Bronchus fibroblast of lung (primary cell): ENCODE measurements around the gene ZCCHC18. TPM values are rescaled to one million over a fixed set of nuclear protein-coding genes. Genes with fewer than 3 reads are reported as not detected.

ENCODE experiments used
- total RNA-seq: library from RNA; depleted of rRNA; stranded (reverse); fragments of >200 nt; gene quantifications from 2 replicates; pipeline ENCODE4 v1.2.3, GENCODE V29; 2015

ZCCHC18 gene
- total RNA-seq = 0.34 and 0.59 TPM in 2 replicates

DNA sequence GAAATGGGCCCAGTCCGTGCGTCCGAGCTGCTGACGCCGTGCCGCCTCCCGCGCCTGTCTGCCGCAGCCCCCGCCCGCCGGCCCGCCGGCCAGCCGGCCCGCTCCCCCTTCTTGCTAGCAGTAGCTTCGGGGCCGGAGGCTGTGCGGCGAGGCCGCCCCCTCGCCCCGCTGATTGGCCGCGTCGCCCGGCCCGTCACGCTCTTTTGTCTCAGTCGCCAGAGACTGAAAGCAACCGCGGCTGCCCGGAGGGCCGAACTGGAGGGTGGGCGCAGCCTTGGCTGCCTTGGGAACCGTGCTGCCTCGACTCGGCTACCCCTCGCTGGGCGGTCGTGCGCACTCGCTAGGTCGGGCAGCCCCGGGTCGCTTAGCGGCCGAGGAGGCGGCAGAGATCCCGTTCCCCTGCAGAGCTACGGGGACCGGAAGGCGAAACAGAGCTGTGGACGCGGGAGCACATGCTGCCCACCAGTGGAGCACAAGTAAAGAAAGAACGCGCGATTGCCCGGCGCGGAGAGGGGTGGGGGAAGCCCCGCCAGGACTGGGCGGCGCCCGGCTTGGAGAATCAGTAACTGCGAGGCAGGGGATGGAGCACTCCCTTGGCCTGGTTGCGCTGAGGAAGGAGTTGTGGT is at the start of gene ZCCHC18:
Gene ZCCHC18, plus strand, starts transcription at position 198 of the 626 bp plus-strand sequence. CDS start 1,589 bp downstream, outside the sequence.

DNA sequence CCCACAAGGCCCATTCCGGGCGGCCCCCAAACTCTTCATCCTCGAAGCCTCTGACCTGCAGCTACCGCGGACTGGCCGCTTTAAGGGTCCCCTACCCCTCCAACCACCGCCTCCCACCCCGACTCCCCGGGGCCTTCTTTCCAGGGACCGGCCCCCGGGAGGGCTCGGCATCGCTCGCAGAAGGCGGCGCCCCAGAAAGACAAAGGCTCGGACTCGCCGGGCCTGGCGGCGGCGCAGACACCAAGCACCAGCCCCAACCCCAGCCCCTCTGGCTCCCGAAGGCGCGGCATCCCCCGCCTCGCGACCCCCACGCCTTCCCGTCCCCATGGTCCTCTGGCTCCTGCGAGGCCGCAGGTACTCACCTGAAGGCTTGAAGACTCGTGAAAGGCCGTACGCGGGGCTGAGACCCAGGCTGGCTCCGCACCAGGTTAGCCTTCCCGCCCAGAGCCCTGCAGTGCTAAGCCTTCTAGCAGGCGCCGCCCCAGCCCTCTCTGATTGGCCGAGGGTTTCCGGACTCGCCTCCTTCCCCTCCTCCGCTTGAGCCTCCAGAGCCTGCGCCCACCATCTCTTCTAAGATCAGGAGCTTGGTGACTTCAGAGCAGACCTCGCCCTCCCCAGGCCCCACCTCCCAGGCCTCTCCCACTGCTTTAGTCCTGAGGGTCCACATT is 36.4 kb upstream of the ZCCHC18 start, which contains the start of gene TMSB15C:
Gene TMSB15C, minus strand, starts transcription at position 459 of the 668 bp plus-strand sequence.

DNA sequence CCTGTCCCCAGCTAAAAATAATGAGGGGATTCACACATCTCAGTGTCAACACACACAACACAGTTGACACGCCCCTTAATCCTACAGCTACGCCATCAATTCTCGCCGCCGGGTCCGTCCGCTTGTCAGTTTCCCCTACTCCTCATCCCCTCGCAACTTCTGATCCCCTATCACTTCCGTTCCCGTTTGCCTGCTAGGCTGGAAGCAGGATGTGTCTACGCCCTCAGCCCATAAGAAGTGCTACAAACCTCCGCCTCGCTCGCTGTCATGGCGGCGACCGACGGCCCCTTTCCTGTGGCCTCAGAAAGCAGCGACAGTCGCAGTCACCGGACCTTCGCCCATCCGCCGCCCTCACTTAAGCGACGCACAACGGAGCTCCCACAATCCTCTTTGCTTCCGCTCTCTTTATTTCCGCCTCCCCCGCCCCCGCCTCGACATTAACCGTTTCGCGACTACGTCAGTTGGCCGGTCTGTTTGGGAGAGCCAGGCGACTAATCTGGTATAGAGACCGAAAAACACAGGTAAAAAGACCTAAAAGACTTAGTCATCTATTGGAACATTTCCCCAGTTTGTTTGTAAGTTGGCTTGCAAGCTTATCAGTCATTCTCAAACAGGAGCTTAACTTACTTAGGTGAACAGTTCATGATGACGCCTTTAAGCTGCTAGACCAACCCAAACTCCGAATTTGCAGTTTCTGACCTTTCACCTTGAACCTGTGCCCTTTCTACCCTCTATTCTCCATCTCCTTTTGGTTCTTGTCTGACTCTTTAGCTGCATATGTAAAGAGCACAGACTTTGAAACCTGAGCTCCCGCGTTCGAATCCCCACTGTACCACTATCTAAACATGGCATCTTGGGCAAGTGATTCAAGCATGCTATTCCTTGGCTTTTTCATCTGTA is 44.6 kb downstream of the ZCCHC18 start, which contains the start of gene SLC25A53:
Gene SLC25A53, minus strand, starts transcription at position 380 of the 900 bp plus-strand sequence. CDS start 51,752 bp downstream, outside the sequence.

Other genes with a start within 250 kb of the ZCCHC18 start
- gene TMSB15B, start 149.9 kb upstream of the ZCCHC18 start, total RNA-seq = 9.1 and 11.8 TPM in 2 replicates
- gene H2BW1, start 98.8 kb upstream of the ZCCHC18 start, total RNA-seq = not detected in 2 replicates
- not detected in 2 replicates for gene H2BW2, start 72.6 kb upstream of the ZCCHC18 start, total RNA-seq
- 3.3 and 6.2 TPM in 2 replicates for gene TMSB15C, start 36.3 kb upstream of the ZCCHC18 start, total RNA-seq
- gene SLC25A53, start 44.5 kb downstream of the ZCCHC18 start, total RNA-seq = 4.7 and 4.9 TPM in 2 replicates
- 6.5 and 9.8 TPM in 2 replicates for gene FAM199X, start 53.9 kb downstream of the ZCCHC18 start, total RNA-seq
- gene ESX1, start 142.4 kb downstream of the ZCCHC18 start, total RNA-seq = not detected in 2 replicates